Breast epithelium (tissue), 4 donors: ENCODE results near the gene NSD2. TPM values are rescaled to one million over a fixed set of nuclear protein-coding genes. Genes with fewer than 3 reads are reported as not detected.

Experiments used
- DNase-seq, 2 donors: peaks; one replicate each; pipeline ENCODE4 v3.0.0-alpha.2; 2019; ENCODE audit warnings: low spot score in 2 of 2
- H3K27ac ChIP-seq, 2 donors: fragments of 200-600 bp; sonication (generic) in 1 of 2; one replicate each; pipeline ENCODE4 v1.5.1; 2016 to 2019; ENCODE audit warnings: mild to moderate bottlenecking in 1 of 2
- H3K27me3 ChIP-seq, 2 donors: fragments of 200-600 bp; sonication (generic) in 1 of 2; one replicate each; pipeline versions ENCODE4 v1.5.1 to v1.6.0; 2017 to 2019; ENCODE audit warnings: control low read depth in 1 of 2, mild to moderate bottlenecking in 1 of 2
- H3K36me3 ChIP-seq: fragments of 200-600 bp; one replicate; pipeline ENCODE4 v1.5.1; 2019
- H3K4me1 ChIP-seq, 2 donors: fragments of 200-600 bp; sonication (generic); one replicate each; pipeline ENCODE4 v1.5.1; 2016 to 2019; ENCODE audit warnings: control low read depth in 1 of 2
- H3K4me3 ChIP-seq, 3 donors: fragments of 200-600 bp; sonication (generic); 1 replicate in 2 of 3; 2 replicates in 1 of 3; pipeline ENCODE4 v1.5.1; 2016 to 2019; ENCODE audit warnings: mild to moderate bottlenecking in 3 of 3, moderate library complexity in 2 of 3
- H3K9me3 ChIP-seq, 2 donors: fragments of 200-600 bp; sonication (generic) in 1 of 2; one replicate each; pipeline ENCODE4 v1.5.1; 2016 to 2019; ENCODE audit warnings: control low read depth in 1 of 2
- POLR2A ChIP-seq: fragments of 450-650 bp; IDR thresholded peaks from one replicate; pipeline ENCODE4 v1.6.1; 2016; ENCODE audit warnings: antibody characterized with exemption, mild to moderate bottlenecking, moderate library complexity
- POLR2AphosphoS5 ChIP-seq, 3 donors: sonication (generic); formaldehyde crosslinking; IDR thresholded peaks; one replicate each; pipeline ENCODE4 v1.6.1; 2017; ENCODE audit warnings: antibody characterized with exemption in 3 of 3
- intact Hi-C: fragments of 100-400 bp; cut with DNase I; formaldehyde crosslinking; loops from one replicate; pipeline ENCODE4 v1.15.1; 2023; ENCODE audit warnings: low total_unique reads
- total RNA-seq, 3 donors: library from RNA; depleted of rRNA; stranded (reverse); fragments of >200 nt; gene quantifications; one replicate each; pipeline ENCODE4 v1.1.0, GENCODE V29; 2016
- TF ChIP-seq, protein P1 (sequence below), 3 donors: fragments of 450-650 bp; IDR thresholded peaks; one replicate each; pipeline ENCODE4 v1.5.1; 2016 to 2017; ENCODE audit warnings: antibody characterized with exemption in 3 of 3, mild to moderate bottlenecking in 3 of 3, moderate library complexity in 3 of 3

NSD2 gene
- total RNA-seq, 3 donors from 2014 or later, result 24.6 to 36.7 (median 30.8) TPM

- Histone ChIP-seq H3K36me3 (peaks cover 6% of the 10 kb centered on the region), H3K27ac (no peak overlapping the region), H3K4me3 (no peak overlapping the region), H3K4me1 (no peaks in the 10 kb centered on the region), H3K27me3 (no peaks in the 10 kb centered on the region), H3K9me3 (no peaks in the 10 kb centered on the region)
- intact Hi-C loops, result no loop called here
- no peak for DNase-seq
- TF ChIP-seq, protein P1, sequence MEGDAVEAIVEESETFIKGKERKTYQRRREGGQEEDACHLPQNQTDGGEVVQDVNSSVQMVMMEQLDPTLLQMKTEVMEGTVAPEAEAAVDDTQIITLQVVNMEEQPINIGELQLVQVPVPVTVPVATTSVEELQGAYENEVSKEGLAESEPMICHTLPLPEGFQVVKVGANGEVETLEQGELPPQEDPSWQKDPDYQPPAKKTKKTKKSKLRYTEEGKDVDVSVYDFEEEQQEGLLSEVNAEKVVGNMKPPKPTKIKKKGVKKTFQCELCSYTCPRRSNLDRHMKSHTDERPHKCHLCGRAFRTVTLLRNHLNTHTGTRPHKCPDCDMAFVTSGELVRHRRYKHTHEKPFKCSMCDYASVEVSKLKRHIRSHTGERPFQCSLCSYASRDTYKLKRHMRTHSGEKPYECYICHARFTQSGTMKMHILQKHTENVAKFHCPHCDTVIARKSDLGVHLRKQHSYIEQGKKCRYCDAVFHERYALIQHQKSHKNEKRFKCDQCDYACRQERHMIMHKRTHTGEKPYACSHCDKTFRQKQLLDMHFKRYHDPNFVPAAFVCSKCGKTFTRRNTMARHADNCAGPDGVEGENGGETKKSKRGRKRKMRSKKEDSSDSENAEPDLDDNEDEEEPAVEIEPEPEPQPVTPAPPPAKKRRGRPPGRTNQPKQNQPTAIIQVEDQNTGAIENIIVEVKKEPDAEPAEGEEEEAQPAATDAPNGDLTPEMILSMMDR (IDR thresholded peaks at IDR 0.05), result no peak
Observed at GRCh38 chr4:1961038-1961437, 89.8 kb downstream of the NSD2 start.

- TF ChIP-seq POLR2AphosphoS5 (IDR thresholded peaks at IDR 0.05), result no peak
- TF ChIP-seq, protein P1 (IDR thresholded peaks at IDR 0.05), result no peak
- no peak for TF ChIP-seq POLR2A
- DNase-seq, result no peak
- no peaks in the 10 kb centered on the region for H3K4me1 ChIP-seq
- intact Hi-C loops, result no loop called here
- no peaks in the 10 kb centered on the region for H3K9me3 ChIP-seq
- no peaks in the 10 kb centered on the region for H3K27me3 ChIP-seq
- peaks cover 6% of the 10 kb centered on the region for H3K36me3 ChIP-seq
- H3K4me3 ChIP-seq, result no peak overlapping the region
- H3K27ac ChIP-seq, result no peak overlapping the region
Observed at GRCh38 chr4:1961563-1961962, 90.4 kb downstream of the NSD2 start.

DNA sequence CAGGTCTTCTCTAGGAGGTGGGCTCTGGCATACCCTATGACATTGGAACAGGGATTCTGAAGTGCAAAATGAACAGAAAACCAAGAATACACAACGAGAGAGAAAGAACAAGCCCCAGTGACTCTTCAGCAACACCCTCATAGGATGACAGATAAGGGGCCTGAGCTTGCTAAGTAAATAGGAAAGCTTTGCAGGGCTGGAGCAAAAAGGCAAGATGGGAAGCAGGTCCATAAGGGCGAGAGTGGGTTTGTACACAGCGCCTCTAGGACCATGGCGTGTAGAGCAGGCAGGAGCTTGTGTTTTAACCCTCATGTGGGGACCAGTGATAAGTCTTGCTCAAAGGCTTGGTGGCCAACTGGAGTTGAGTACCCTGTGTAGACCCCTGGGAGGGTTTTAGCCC lies 91.8 kb downstream of the NSD2 start:
- H3K36me3 ChIP-seq, result peaks cover 6% of the 10 kb centered on the region
- no peak for DNase-seq
- TF ChIP-seq, protein P1 (IDR thresholded peaks at IDR 0.05), result no peak
- TF ChIP-seq POLR2A (no peak), POLR2AphosphoS5 (IDR thresholded peaks at IDR 0.05) (no peak)
- no peak overlapping the region for H3K27ac ChIP-seq
- no peak overlapping the region for H3K4me3 ChIP-seq
- intact Hi-C loops, result no loop called here
- no peaks in the 10 kb centered on the region for H3K9me3 ChIP-seq
- H3K4me1 ChIP-seq, result no peaks in the 10 kb centered on the region
- H3K27me3 ChIP-seq, result no peaks in the 10 kb centered on the region

DNA sequence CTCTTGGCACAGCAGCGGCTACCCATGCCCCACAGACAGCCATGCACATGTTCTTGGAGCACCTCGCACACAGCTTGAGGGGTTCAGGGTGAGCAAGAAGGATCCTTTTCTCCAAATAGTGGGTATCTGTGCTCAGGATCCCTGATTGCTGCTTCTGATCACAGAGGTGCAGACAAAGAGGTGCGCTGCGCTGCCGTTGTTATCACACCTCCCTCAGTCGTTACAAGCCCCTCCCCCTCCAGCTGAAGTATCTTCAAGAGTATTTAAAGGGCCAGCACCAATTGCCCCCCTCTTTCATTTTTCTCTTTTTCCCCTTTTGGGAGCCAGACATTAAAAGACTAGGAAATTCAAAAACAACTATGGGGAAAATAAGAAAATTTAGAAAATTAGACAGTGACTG lies 93.2 kb downstream of the NSD2 start:
- Histone ChIP-seq H3K4me1 (no peaks in the 10 kb centered on the region), H3K36me3 (peaks cover 6% of the 10 kb centered on the region), H3K27ac (no peak overlapping the region), H3K4me3 (no peak overlapping the region), H3K27me3 (no peaks in the 10 kb centered on the region), H3K9me3 (no peaks in the 10 kb centered on the region)
- DNase-seq, result no peak
- no peak for TF ChIP-seq POLR2AphosphoS5 (IDR thresholded peaks at IDR 0.05)
- TF ChIP-seq POLR2A, result no peak
- TF ChIP-seq, protein P1 (IDR thresholded peaks at IDR 0.05), result no peak
- intact Hi-C loops, result no loop called here

DNA sequence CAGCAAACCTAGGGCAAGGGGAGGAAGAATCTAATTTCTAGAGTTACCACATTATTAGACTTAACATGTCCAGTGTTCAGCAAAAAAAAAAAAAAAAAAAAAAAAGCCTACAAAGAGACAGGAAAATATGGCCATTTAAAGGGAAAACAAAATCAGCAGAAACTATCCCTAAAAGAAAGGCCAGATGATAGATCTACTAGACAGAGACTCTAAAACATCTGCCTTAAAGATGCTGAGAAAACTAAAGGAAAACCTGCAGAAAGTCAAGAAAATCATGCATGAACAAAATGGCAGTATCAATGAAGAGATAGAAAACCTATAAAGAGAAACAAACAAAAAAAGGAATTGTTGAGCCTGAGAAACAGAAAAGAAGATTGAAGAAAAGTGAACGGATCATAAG lies 93.8 kb downstream of the NSD2 start:
- no peak overlapping the region for H3K27ac ChIP-seq
- no peaks in the 10 kb centered on the region for H3K27me3 ChIP-seq
- DNase-seq, result no peak
- no peaks in the 10 kb centered on the region for H3K4me1 ChIP-seq
- peaks cover 6% of the 10 kb centered on the region for H3K36me3 ChIP-seq
- H3K4me3 ChIP-seq, result no peak overlapping the region
- H3K9me3 ChIP-seq, result no peaks in the 10 kb centered on the region
- TF ChIP-seq, protein P1 (IDR thresholded peaks at IDR 0.05), result no peak
- TF ChIP-seq POLR2AphosphoS5 (IDR thresholded peaks at IDR 0.05), result no peak
- no peak for TF ChIP-seq POLR2A
- intact Hi-C loops, result loop anchor here (5.0 kb wide), 1 partner anchor 1028 kb away; no protein-coding TSS in a partner anchor
